Testis (tissue), 2 donors: ENCODE measurements around the gene RANBP17.

ENCODE experiments used
- POLR2A ChIP-seq: fragments of 450-650 bp; IDR thresholded peaks from one replicate; pipeline ENCODE4 v1.6.1; 2017; ENCODE audit warnings: antibody characterized with exemption, mild to moderate bottlenecking, moderate library complexity
- TF ChIP-seq, protein P1 (sequence below), 3 experiments: fragments of 450-650 bp in 2 of 3; fragments of 200-600 bp in 1 of 3; sonication (generic) in 1 of 3; IDR thresholded peaks; one replicate each; pipeline ENCODE4 v1.5.1; 2016 to 2019; ENCODE audit warnings: antibody characterized with exemption in 3 of 3, mild to moderate bottlenecking in 2 of 3, moderate library complexity in 1 of 3

DNA sequence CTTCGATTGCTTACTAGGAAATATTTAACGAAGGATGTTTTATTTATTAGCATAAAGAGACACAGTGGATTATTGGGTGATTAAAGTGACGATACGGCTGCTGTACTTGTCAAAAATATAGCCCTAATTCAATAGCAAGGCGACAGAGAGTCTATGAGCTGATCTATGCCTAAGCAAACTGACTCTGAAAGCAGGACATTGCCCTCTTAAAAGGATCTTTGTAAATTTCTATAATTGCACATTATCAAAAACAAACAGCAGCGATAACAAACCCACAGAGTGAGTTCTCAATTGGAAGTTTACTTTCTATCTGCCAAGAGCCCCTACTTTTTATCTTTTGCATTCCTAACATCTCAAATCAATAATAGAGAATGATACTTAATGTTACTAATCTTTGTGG lies 478.7 kb downstream of the RANBP17 start:
- TF ChIP-seq, protein P1, sequence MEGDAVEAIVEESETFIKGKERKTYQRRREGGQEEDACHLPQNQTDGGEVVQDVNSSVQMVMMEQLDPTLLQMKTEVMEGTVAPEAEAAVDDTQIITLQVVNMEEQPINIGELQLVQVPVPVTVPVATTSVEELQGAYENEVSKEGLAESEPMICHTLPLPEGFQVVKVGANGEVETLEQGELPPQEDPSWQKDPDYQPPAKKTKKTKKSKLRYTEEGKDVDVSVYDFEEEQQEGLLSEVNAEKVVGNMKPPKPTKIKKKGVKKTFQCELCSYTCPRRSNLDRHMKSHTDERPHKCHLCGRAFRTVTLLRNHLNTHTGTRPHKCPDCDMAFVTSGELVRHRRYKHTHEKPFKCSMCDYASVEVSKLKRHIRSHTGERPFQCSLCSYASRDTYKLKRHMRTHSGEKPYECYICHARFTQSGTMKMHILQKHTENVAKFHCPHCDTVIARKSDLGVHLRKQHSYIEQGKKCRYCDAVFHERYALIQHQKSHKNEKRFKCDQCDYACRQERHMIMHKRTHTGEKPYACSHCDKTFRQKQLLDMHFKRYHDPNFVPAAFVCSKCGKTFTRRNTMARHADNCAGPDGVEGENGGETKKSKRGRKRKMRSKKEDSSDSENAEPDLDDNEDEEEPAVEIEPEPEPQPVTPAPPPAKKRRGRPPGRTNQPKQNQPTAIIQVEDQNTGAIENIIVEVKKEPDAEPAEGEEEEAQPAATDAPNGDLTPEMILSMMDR (IDR thresholded peaks at IDR 0.05) = no peak
- no peak for TF ChIP-seq POLR2A
